ENCODE data around the gene RCBTB2.

Gene RCBTB2

GRCh38 chr13:48573213-48574007 lies 40.5 kb upstream of the RCBTB2 start:
- Histone ChIP-seq H3K4me1 (ENCODE audit: insufficient read depth, low read length) (no peaks in the 10 kb centered on the region; the same call in 1 of the 2 replicates), H3K27me3 (ENCODE audit: insufficient read depth, low read length) (no peaks in the 10 kb centered on the region), H3K9me3 (ENCODE audit: insufficient read depth, low read depth, low read length) (no peaks in the 10 kb centered on the region), H3K27ac (ENCODE audit: low read length) (no peak overlapping the region), H3K36me3 (ENCODE audit: insufficient read depth, low read depth, low read length) (no peaks in the 10 kb centered on the region), H3K9ac (ENCODE audit: low read depth, low read length) (no peak overlapping the region), H3K4me3 (ENCODE audit: low read length) (no peak overlapping the region)

- H3K9ac ChIP-seq (ENCODE audit: low read depth, low read length), result no peak overlapping the region
These were observed 38.4 kb upstream of the RCBTB2 start for GRCh38 chr13:48571126-48571913.

DNA sequence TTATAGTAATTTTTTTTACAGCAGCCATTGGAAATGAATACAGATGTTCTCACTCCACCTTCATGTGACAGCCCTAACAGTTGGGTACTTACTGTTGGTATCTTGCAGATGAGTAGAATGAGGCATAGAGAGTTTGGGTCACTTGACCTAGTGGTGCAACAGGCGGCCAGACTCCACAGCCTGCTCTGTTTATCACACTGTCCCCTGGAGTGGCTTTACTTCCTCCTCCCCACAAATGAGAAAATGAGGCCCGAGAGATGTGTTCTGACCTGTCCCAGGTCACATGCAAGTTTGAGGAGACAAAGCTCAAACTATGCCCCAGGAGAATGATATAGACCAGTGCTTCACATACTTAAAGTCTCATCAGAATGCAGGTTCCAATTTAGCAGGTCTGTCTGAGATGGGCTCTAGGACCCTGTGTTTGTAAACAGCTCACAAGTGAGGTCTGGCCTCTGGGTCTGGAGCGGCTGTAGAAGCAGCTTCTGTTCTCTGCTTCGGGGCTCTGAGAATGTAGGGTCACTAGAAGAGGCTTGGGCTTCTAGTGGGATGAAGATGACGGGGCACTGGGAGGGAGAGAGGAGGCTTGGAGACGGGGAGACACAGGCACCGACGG lies 37.4 kb upstream of the RCBTB2 start:
- no peaks in the 10 kb centered on the region for H3K36me3 ChIP-seq (ENCODE audit: insufficient read depth, low read depth, low read length)
- no peak overlapping the region for H3K9ac ChIP-seq (ENCODE audit: low read depth, low read length)
- no peak overlapping the region for H3K4me3 ChIP-seq (ENCODE audit: low read length)
- H3K4me1 ChIP-seq (ENCODE audit: insufficient read depth, low read length), result no peaks in the 10 kb centered on the region; the same call in 1 of the 2 replicates
- H3K27ac ChIP-seq (ENCODE audit: low read length), result no peak overlapping the region
- no peaks in the 10 kb centered on the region for H3K9me3 ChIP-seq (ENCODE audit: insufficient read depth, low read depth, low read length)
- no peaks in the 10 kb centered on the region for H3K27me3 ChIP-seq (ENCODE audit: insufficient read depth, low read length)

More at GRCh38 chr13:48571126-48571913, 38.4 kb upstream of the RCBTB2 start:
- H3K27ac ChIP-seq (ENCODE audit: low read length), result no peak overlapping the region
- no peaks in the 10 kb centered on the region for H3K36me3 ChIP-seq (ENCODE audit: insufficient read depth, low read depth, low read length)
- H3K27me3 ChIP-seq (ENCODE audit: insufficient read depth, low read length), result no peaks in the 10 kb centered on the region
- no peaks in the 10 kb centered on the region for H3K9me3 ChIP-seq (ENCODE audit: insufficient read depth, low read depth, low read length)
- H3K4me3 ChIP-seq (ENCODE audit: low read length), result no peak overlapping the region
- H3K4me1 ChIP-seq (ENCODE audit: insufficient read depth, low read length), result no peaks in the 10 kb centered on the region; the same call in 1 of the 2 replicates

DNA sequence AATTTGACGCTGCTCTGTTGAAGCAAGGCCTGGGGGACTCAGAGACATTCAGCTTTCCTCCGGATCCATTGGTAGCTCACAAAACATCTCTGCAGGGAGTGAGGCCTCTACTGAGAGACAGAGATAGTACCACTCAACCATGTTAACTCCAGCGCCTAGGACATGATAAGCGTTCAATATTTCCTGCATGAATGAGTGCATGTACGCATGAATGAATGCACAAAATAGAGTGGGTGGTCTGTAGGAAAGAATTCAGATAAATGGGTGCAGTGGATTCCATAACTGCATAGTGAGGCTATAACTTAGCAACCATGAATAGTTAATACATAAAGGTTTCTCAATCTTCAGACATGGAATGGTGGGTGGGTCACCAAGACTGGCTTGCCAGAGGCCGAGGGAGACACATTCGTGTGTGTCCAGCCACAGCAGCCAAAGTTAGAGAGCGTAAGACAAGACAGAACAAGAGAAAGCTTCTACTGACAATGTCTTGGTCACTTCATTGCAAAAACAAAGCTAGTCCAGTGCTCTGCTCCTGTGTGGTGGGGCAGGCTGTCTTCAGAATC lies 36.3 kb upstream of the RCBTB2 start:
- H3K36me3 ChIP-seq (ENCODE audit: insufficient read depth, low read depth, low read length), result no peaks in the 10 kb centered on the region
- no peaks in the 10 kb centered on the region for H3K9me3 ChIP-seq (ENCODE audit: insufficient read depth, low read depth, low read length)
- H3K27ac ChIP-seq (ENCODE audit: low read length), result no peak overlapping the region
- H3K4me3 ChIP-seq (ENCODE audit: low read length), result no peak overlapping the region
- no peak overlapping the region for H3K9ac ChIP-seq (ENCODE audit: low read depth, low read length)
- no peaks in the 10 kb centered on the region; the same call in 1 of the 2 replicates for H3K4me1 ChIP-seq (ENCODE audit: insufficient read depth, low read length)
- no peaks in the 10 kb centered on the region for H3K27me3 ChIP-seq (ENCODE audit: insufficient read depth, low read length)

DNA sequence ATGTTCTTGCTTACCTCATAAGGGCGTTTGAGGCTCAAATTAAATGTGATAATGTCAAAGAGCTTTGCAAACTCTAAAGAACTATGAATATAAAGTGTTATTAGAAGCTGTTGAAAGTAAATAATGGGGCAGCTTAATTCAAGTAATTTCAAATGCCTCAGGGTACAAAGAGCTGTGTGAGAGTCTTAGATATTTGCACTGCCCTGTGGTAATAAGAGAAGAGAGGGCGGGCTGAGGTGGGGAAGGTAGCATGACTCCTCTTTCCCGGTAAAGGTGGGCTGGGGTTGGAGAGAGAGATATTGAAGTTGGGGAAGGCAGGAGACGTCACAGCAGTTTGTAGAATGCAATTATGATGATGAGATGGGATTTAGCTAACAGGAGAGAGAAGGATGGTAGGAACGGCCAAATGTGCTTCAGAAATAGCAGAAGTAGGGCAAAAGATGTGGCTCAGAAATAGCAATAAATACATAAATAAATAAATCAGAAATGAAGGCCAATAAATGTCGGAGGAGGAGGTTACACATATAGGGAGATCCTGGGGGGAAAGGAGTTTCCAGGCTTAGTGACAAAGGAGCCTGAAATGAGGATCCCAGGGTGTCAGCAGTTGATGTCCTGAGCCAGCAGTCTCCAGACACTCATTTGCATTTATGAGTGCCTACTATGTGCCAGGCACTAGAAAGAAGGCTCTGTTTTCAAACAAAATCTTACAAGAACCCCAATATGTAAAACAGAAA lies 35.7 kb upstream of the RCBTB2 start:
- Histone ChIP-seq H3K9me3 (ENCODE audit: insufficient read depth, low read depth, low read length) (no peaks in the 10 kb centered on the region), H3K36me3 (ENCODE audit: insufficient read depth, low read depth, low read length) (no peaks in the 10 kb centered on the region), H3K4me3 (ENCODE audit: low read length) (no peak overlapping the region), H3K27me3 (ENCODE audit: insufficient read depth, low read length) (no peaks in the 10 kb centered on the region), H3K9ac (ENCODE audit: low read depth, low read length) (no peak overlapping the region), H3K4me1 (ENCODE audit: insufficient read depth, low read length) (no peaks in the 10 kb centered on the region; the same call in 1 of the 2 replicates), H3K27ac (ENCODE audit: low read length) (no peak overlapping the region)

DNA sequence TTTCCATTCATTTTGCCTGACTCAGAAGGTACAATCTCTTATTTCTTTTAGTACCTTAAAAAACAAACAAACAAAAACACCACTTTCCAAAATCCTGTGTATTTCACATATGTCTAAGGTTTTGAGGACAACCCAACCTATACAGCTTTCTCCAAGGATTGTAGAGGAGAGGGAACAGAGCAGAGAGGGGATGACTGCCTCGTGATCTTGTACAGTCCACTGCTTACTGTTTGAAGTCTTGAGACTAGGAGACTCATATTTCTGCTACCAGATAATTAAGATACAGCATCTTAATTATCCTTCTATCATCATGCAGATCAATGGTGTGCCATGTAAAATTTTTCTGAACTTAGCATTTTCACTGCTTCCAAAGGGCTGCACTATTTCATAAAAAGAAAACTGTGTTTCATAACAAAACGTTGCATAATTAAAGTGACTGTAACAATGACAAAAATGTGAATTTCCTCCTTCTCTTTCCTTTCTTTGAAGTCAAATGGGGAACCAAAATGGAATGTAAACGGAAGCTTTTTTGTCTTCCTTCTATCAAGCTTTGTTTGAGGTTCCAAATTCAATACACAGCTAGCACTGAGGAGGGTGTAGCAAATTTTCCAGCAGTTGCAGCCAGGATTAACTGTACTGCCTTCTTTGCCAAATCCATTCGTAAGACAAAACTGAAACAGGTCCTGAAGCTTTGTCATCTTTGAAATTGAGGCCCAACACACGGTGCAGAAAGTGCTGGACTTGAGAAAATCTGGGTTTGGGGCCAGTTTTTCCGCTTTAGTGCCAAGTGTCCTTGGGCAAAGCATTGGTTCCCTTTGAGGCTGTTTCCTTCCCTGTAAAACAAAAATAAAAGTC lies 34.9 kb upstream of the RCBTB2 start:
- Histone ChIP-seq H3K4me1 (ENCODE audit: insufficient read depth, low read length) (no peaks in the 10 kb centered on the region; the same call in 1 of the 2 replicates), H3K27ac (ENCODE audit: low read length) (no peak overlapping the region), H3K36me3 (ENCODE audit: insufficient read depth, low read depth, low read length) (no peaks in the 10 kb centered on the region), H3K27me3 (ENCODE audit: insufficient read depth, low read length) (no peaks in the 10 kb centered on the region), H3K9me3 (ENCODE audit: insufficient read depth, low read depth, low read length) (no peaks in the 10 kb centered on the region), H3K4me3 (ENCODE audit: low read length) (no peak overlapping the region), H3K9ac (ENCODE audit: low read depth, low read length) (no peak overlapping the region)

DNA sequence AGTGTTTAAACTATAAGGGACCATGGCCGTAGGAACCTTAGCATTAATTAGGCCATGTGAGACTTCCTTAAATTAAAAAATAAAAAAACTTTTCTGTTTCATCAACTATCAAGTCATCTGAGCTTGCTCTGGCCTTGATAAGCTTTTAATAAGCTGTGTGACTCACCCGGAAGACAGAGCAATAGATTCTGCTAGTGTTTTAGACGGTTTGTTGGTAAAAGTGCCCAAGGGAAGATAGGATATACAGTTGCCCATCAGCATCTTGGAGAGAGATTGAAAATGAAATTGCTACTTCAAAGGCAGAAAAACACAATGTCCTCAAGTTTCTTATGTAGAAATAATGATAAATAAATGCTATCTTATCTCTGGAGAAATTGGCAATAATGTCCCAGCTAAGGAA lies 31.2 kb upstream of the RCBTB2 start:
- Histone ChIP-seq H3K9me3 (ENCODE audit: insufficient read depth, low read depth, low read length) (no peaks in the 10 kb centered on the region), H3K9ac (ENCODE audit: low read depth, low read length) (no peak overlapping the region), H3K36me3 (ENCODE audit: insufficient read depth, low read depth, low read length) (no peaks in the 10 kb centered on the region), H3K27ac (ENCODE audit: low read length) (no peak overlapping the region), H3K4me3 (ENCODE audit: low read length) (no peak overlapping the region), H3K4me1 (ENCODE audit: insufficient read depth, low read length) (no peaks in the 10 kb centered on the region), H3K27me3 (ENCODE audit: insufficient read depth, low read length) (no peaks in the 10 kb centered on the region)

DNA sequence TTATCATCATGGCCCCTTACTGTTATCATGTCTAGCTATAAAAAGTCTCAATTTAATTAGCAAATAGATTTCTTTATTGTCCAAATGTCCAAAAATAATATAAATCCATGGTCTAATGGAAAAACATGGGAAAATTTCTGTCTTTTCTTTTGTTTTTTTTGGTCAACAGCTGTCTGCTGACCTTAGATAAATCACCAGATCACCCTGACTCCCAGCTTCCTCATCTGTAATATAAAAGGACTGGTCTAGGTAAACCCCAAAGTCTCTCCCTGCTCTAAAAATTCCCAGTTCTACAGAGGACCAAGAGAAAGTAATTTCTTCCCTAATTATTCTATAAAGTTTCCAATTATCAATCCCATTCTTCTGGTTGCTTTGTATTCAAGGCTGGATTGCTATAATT lies 30.7 kb upstream of the RCBTB2 start:
- Histone ChIP-seq H3K27me3 (ENCODE audit: insufficient read depth, low read length) (no peaks in the 10 kb centered on the region), H3K9ac (ENCODE audit: low read depth, low read length) (no peak overlapping the region), H3K27ac (ENCODE audit: low read length) (no peak overlapping the region), H3K4me1 (ENCODE audit: insufficient read depth, low read length) (no peaks in the 10 kb centered on the region), H3K4me3 (ENCODE audit: low read length) (no peak overlapping the region), H3K36me3 (ENCODE audit: insufficient read depth, low read depth, low read length) (no peaks in the 10 kb centered on the region), H3K9me3 (ENCODE audit: insufficient read depth, low read depth, low read length) (no peaks in the 10 kb centered on the region)

DNA sequence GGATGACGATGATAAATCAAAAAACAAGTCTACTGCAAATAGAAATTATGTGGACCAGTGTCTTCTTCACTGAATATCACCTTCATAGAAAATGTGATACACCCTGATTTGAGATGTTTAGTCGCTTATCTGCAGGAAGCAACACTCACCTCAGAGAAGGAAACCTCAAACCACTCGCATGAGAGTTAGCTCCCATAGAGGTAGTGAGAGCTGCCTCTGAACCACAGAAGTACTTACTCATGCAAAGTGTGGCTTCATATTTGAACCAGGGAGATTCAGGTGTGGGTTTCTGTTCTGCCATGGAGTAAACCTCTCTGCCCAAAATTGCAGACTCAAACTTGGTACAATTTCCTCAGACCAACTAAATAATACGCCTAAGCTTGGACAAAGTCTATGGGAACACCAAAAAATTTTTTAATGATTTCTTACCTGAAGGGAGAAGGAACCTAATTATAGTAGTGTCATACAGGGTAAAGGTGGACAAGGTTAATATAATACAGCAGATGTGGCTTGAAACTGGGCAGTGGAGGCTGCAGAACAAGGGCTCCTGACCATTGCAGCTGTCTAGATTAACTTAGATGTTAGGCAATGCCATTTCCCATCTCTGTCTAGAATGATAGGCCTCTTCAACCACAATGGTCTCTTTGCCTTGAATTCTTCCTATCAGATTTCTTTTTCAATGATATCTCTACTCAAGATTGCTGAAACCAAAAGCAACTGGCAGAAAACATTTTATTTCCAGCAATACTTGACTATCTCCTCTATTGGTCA lies 29.6 kb upstream of the RCBTB2 start:
- no peaks in the 10 kb centered on the region for H3K36me3 ChIP-seq (ENCODE audit: insufficient read depth, low read depth, low read length)
- H3K9me3 ChIP-seq (ENCODE audit: insufficient read depth, low read depth, low read length), result no peaks in the 10 kb centered on the region
- no peak overlapping the region for H3K9ac ChIP-seq (ENCODE audit: low read depth, low read length)
- no peak overlapping the region for H3K4me3 ChIP-seq (ENCODE audit: low read length)
- H3K4me1 ChIP-seq (ENCODE audit: insufficient read depth, low read length), result no peaks in the 10 kb centered on the region
- no peaks in the 10 kb centered on the region for H3K27me3 ChIP-seq (ENCODE audit: insufficient read depth, low read length)
- no peak overlapping the region for H3K27ac ChIP-seq (ENCODE audit: low read length)

Data from iPS-20b (cell line).